Stimulated activated CD4-positive, alpha-beta T cell treated with anti-CD3 and anti-CD28 coated beads, Interleukin-15, amount 100 ng/mL, for 24 hours (primary cell): ENCODE data around the gene PSMD8.
"Not testable (repeated sequence)": the region's sequence is repeated elsewhere in the genome, so short reads cannot be mapped to it uniquely, and the experiment has no call there.

Experiments
- DNase-seq: peaks from one replicate; pipeline ENCODE4 v3.0.0-alpha.2; 2020

Gene PSMD8

GRCh38 chr19:38387550-38388348 lies 13.4 kb downstream of the PSMD8 start, which contains the start of gene GGN:
Gene GGN, minus strand, starts transcription at chr19:38388034. Its CDS starts 773 bp downstream, at chr19:38387261.
- peak; percentile 87 for DNase-seq

DNA sequence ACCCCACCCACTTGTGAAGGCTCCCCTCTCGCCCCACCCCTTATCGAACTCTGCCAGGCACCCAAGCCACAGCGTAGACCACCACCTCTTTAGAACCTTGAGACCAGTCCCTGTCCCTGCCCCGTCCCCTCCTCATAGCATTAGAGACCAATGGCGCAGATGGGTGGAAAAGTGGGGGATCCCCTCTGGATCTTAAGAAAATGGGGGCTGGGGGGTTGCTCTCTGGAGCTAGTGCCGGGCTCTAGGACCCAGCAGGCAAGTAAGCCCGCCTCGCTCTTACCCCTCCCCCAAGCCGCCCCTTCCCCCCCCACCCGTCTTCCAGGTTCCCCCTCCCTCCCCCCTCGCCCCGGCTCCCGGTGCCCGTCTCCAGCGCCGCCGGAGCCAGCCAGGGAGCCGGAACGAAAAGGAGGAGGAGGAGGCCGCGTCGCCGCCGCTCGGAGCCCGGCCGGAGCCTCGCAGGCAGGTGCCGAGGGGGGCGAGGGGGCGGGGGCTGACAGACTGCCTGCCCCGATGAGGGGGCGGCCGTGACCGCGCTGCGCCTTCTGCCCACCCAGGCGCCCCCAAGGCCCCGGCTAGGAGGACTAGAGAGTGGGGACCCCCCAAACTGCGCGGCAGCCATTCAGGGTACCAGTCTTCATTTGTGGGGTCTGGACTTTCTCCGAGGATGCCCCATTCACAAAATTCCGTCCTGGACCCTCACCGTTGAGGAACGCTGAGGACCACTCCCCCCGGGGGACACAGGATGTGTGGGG lies 14.2 kb downstream of the PSMD8 start, which contains the start of gene SPRED3:
Gene SPRED3 (plus strand): TSS at position 349 of the 752 bp plus-strand sequence. CDS start 1,606 bp downstream, outside the sequence.
- peak; percentile 21 for DNase-seq

DNA sequence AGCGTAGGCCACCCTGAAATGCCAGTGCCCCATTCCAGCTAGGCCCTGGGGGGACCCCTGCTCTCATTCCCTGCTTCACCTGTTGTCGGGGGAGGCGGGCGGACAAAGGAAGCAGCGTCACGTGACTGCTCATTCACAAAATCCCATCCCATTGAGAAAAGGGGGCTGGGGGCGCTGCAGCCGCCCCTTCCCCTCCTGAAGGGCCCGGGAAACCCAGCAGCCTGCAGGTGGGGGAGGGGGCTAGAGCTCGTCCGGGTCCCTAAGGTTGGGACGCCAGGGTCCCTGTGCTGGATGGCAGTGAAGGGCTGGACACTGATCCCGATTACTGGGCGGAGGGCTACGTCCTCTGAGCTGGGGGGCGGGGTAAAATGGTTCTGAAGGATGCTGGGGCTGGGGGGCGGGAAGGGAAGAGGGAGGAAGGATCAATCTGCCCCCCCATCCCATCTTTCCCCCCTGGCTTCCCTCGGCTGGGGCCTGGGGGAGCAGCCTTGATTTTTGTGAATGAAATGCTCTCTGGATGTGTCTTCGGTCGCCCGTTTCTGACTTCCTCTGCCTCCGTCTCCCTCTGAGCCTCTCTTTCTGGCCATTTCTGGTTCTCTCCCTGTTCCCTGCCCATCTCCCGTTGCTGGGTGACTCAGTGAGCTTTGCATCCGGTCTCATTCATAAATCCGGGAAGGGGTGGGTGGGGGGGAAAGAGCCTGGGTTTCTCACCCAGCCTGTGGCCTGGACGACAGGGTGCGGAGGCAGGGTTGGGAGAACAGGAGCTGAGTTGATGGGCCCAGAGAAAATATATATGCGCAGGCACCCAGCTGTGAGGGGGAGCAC lies 14.9 kb downstream of the PSMD8 start:
- DNase-seq: peak; percentile 18

GRCh38 chr19:38389957-38390924 lies 15.9 kb downstream of the PSMD8 start:
- no peak for DNase-seq

DNA sequence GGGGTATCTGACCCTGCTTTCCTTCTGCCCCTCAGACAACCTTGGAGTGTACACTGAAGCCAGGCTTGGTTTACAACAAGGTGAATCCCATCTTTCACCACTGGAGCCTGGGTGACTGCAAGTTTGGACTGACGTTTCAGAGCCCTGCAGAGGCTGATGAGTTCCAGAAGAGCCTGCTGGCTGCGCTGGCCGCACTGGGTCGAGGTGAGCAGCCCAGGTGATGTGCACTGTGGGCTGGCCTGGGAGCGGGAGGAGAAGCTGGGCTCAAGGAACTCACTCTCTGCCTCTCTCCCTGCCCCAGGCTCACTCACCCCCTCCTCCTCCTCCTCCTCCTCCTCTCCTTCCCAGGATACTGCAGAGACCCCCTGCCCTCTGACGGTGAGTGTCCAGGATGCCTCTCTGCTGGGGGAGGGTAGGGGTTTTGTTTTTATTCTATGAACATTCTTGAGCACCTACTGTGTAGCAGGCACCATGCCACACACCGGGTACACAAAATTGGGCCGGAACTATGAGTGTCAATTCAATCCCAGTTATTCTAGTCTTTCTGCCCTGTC lies 17.6 kb downstream of the PSMD8 start:
- DNase-seq: no peak

- no peak for DNase-seq
Measured at GRCh38 chr19:38392707-38393308, 18.4 kb downstream of the PSMD8 start.

- DNase-seq: peak; percentile 89
Measured at GRCh38 chr19:38394488-38394887, 20.1 kb downstream of the PSMD8 start.

GRCh38 chr19:38395381-38396114 lies 21.2 kb downstream of the PSMD8 start:
- DNase-seq: peak; percentile 63

- no peak for DNase-seq
Measured at GRCh38 chr19:38399081-38399480, 24.7 kb downstream of the PSMD8 start.

DNA sequence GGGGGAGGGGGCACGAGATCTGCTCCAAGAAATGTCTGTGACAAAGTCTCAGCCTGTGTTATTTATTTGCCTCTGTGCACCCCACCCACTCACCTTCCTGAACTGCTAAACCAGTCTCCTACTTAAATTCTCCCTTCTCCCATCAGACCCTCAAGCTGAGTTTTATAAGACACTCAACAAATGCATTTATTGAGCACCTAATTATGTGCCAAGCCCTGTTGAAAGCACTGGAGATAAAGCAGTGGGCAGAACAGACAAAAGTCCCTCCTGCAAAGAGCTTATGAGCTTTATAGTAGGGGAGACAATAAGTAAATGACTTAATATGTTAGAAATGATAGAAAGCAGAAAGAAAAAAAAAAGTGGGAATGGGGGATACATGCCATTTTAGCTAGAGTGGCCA lies 25.2 kb downstream of the PSMD8 start:
- DNase-seq: no peak

- no peak for DNase-seq
Measured at GRCh38 chr19:38400361-38400760, 26.0 kb downstream of the PSMD8 start.

- no peak for DNase-seq
Measured at GRCh38 chr19:38401148-38401547, 26.8 kb downstream of the PSMD8 start.

GRCh38 chr19:38402623-38402966 lies 28.2 kb downstream of the PSMD8 start:
- no peak for DNase-seq

- DNase-seq: peak; percentile 97
Measured at GRCh38 chr19:38402967-38403674, 28.8 kb downstream of the PSMD8 start, which contains the start of gene FAM98C. Gene FAM98C, plus strand, starts transcription at chr19:38403093. Its CDS starts 61 bp downstream, at chr19:38403154.

GRCh38 chr19:38404858-38405257 lies 30.5 kb downstream of the PSMD8 start:
- DNase-seq: no peak

DNA sequence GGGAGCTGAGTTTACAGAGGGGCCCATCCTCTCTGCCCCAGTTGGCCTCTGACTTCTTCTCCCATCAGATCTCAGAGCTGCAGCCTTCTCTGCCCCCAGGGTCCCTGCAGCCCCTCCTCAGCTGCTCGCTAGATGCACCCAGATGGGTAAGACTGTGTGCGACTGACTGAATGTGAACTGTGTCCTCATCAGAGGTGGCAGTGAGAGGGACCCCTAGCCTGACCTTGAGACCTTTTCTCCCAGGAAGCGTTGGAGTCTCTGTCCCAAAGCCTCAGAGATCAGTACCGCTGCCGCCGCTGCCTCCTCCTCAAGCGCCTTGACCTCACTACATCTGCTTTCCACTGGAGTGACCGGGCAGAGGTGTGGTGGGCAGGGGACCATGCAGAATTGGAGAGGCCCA lies 30.9 kb downstream of the PSMD8 start:
- no peak for DNase-seq

DNA sequence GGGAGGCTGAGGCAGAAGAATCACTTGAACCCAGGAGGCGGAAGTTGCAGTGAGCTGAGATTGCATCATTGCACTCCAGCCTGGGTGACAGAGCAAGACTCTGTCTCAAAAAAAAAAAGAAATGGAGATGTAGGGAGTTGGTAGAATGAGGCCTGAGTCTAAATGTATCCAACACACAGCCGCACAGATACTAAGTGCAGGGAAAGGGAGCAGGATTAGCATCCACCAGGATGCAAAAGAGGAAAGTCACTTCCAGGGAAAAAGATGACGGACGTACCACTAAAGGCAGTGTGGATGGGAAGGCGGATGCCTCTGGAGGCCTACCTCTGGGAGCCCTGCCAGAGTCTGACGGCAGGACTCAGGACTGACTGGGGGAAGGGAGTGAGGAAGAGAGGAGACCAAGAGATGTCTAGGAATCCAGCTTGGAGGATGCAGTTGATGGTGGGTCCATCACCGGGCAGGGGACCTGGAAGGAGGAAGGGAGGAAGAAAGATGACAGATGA lies 35.3 kb downstream of the PSMD8 start:
- no peak for DNase-seq

- not testable (repeated sequence) for DNase-seq
Measured at GRCh38 chr19:38410407-38410806, 36.0 kb downstream of the PSMD8 start.

DNA sequence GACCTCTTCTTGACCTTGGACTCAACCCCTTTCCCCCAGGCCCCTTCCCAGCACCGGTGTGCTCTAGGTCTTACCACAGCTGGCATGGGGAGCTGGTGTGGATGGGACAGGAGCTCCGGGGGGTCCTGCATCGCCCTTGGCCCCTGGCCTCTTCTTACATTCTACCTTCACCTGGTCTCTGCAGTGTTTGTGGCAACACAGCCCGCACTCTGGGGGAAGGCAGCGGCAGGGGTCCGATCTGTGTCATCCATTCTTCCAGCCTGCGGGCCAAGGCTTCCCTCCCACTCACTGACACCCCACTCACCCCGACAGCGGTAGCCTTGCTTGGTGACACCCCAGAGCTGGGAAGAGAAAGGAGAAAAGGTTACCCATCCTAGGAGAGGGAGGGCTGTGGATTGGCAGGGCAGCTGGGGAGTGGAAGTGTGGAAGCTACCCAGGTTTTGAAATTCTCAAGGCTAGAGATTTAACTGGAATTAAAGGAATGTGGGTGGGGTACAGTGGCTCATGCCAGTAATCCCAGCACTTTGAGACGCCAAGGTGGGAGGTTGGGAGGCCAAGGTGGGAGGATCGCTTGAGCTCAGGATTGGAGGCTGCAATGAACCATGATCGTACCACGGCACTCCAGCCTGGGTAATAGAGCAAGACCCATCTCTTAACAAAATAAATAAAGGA lies 36.8 kb downstream of the PSMD8 start:
- DNase-seq: no peak
